ENCODE results near the gene WLS. TPM values are rescaled to one million over a fixed set of nuclear protein-coding genes. Genes with fewer than 3 reads are reported as not detected.

The WLS gene
- total RNA-seq, 1 donor = 4.7 TPM

- Histone ChIP-seq H3K9me3 (ENCODE audit: low read depth, low read length) (no peaks in the 10 kb centered on the region), H3K27me3 (ENCODE audit: insufficient read depth, low read length) (no peaks in the 10 kb centered on the region), H3K4me3 (ENCODE audit: low read length) (no peak overlapping the region), H3K4me1 (ENCODE audit: insufficient read depth, low read length) (no peaks in the 10 kb centered on the region)
These were observed 34.9 kb downstream of the WLS start for GRCh38 chr1:68197461-68197860.

GRCh38 chr1:68196676-68197075 is 35.6 kb downstream of the WLS start:
- no peak overlapping the region for H3K4me3 ChIP-seq (ENCODE audit: low read length)
- no peaks in the 10 kb centered on the region for H3K4me1 ChIP-seq (ENCODE audit: insufficient read depth, low read length)
- H3K9me3 ChIP-seq (ENCODE audit: low read depth, low read length) = no peaks in the 10 kb centered on the region
- H3K27me3 ChIP-seq (ENCODE audit: insufficient read depth, low read length) = no peaks in the 10 kb centered on the region

GRCh38 chr1:68191717-68192116 is 40.6 kb downstream of the WLS start:
- Histone ChIP-seq H3K4me3 (ENCODE audit: low read length) (no peak overlapping the region), H3K27me3 (ENCODE audit: insufficient read depth, low read length) (no peaks in the 10 kb centered on the region), H3K9me3 (ENCODE audit: low read depth, low read length) (no peaks in the 10 kb centered on the region), H3K4me1 (ENCODE audit: insufficient read depth, low read length) (no peaks in the 10 kb centered on the region)

- H3K27me3 ChIP-seq (ENCODE audit: insufficient read depth, low read length) = no peaks in the 10 kb centered on the region
These were observed 43.5 kb downstream of the WLS start for GRCh38 chr1:68188644-68189340.

GRCh38 chr1:68188060-68188538 is 44.2 kb downstream of the WLS start:
- Histone ChIP-seq H3K4me3 (ENCODE audit: low read length) (no peak overlapping the region), H3K27me3 (ENCODE audit: insufficient read depth, low read length) (no peaks in the 10 kb centered on the region), H3K4me1 (ENCODE audit: insufficient read depth, low read length) (no peaks in the 10 kb centered on the region), H3K9me3 (ENCODE audit: low read depth, low read length) (no peaks in the 10 kb centered on the region)

More at GRCh38 chr1:68188644-68189340, 43.5 kb downstream of the WLS start:
- no peaks in the 10 kb centered on the region for H3K4me1 ChIP-seq (ENCODE audit: insufficient read depth, low read length)
- H3K4me3 ChIP-seq (ENCODE audit: low read length) = no peak overlapping the region
- H3K9me3 ChIP-seq (ENCODE audit: low read depth, low read length) = no peaks in the 10 kb centered on the region

- H3K4me3 ChIP-seq (ENCODE audit: low read length) = no peak overlapping the region
- no peaks in the 10 kb centered on the region for H3K27me3 ChIP-seq (ENCODE audit: insufficient read depth, low read length)
- H3K4me1 ChIP-seq (ENCODE audit: insufficient read depth, low read length) = no peaks in the 10 kb centered on the region
- no peaks in the 10 kb centered on the region for H3K9me3 ChIP-seq (ENCODE audit: low read depth, low read length)
These were observed 46.6 kb downstream of the WLS start for GRCh38 chr1:68185743-68186142.

- Histone ChIP-seq H3K4me1 (ENCODE audit: insufficient read depth, low read length) (no peaks in the 10 kb centered on the region), H3K9me3 (ENCODE audit: low read depth, low read length) (no peaks in the 10 kb centered on the region), H3K4me3 (ENCODE audit: low read length) (no peak overlapping the region), H3K27me3 (ENCODE audit: insufficient read depth, low read length) (no peaks in the 10 kb centered on the region)
These were observed 48.4 kb downstream of the WLS start for GRCh38 chr1:68183895-68184294.

- no peaks in the 10 kb centered on the region for H3K9me3 ChIP-seq (ENCODE audit: low read depth, low read length)
- no peaks in the 10 kb centered on the region for H3K4me1 ChIP-seq (ENCODE audit: insufficient read depth, low read length)
- no peak overlapping the region for H3K4me3 ChIP-seq (ENCODE audit: low read length)
- no peaks in the 10 kb centered on the region for H3K27me3 ChIP-seq (ENCODE audit: insufficient read depth, low read length)
These were observed 51.2 kb downstream of the WLS start for GRCh38 chr1:68181165-68181556.

- Histone ChIP-seq H3K9me3 (ENCODE audit: low read depth, low read length) (no peaks in the 10 kb centered on the region), H3K4me1 (ENCODE audit: insufficient read depth, low read length) (no peaks in the 10 kb centered on the region), H3K4me3 (ENCODE audit: low read length) (no peak overlapping the region), H3K27me3 (ENCODE audit: insufficient read depth, low read length) (no peaks in the 10 kb centered on the region)
These were observed 51.7 kb downstream of the WLS start for GRCh38 chr1:68180441-68181164.

- no peaks in the 10 kb centered on the region for H3K27me3 ChIP-seq (ENCODE audit: insufficient read depth, low read length)
- H3K4me1 ChIP-seq (ENCODE audit: insufficient read depth, low read length) = no peaks in the 10 kb centered on the region
- H3K4me3 ChIP-seq (ENCODE audit: low read length) = no peak overlapping the region
- no peaks in the 10 kb centered on the region for H3K9me3 ChIP-seq (ENCODE audit: low read depth, low read length)
These were observed 53.4 kb downstream of the WLS start for GRCh38 chr1:68178821-68179490.

- Histone ChIP-seq H3K27me3 (ENCODE audit: insufficient read depth, low read length) (no peaks in the 10 kb centered on the region), H3K9me3 (ENCODE audit: low read depth, low read length) (no peaks in the 10 kb centered on the region), H3K4me1 (ENCODE audit: insufficient read depth, low read length) (no peaks in the 10 kb centered on the region), H3K4me3 (ENCODE audit: low read length) (no peak overlapping the region)
These were observed 56.5 kb downstream of the WLS start for GRCh38 chr1:68175621-68176398.

- H3K4me1 ChIP-seq (ENCODE audit: insufficient read depth, low read length) = no peaks in the 10 kb centered on the region
- H3K4me3 ChIP-seq (ENCODE audit: low read length) = no peak overlapping the region
- no peaks in the 10 kb centered on the region for H3K27me3 ChIP-seq (ENCODE audit: insufficient read depth, low read length)
- H3K9me3 ChIP-seq (ENCODE audit: low read depth, low read length) = no peaks in the 10 kb centered on the region
These were observed 57.6 kb downstream of the WLS start for GRCh38 chr1:68174738-68175113.

- Histone ChIP-seq H3K4me3 (ENCODE audit: low read length) (no peak overlapping the region), H3K9me3 (ENCODE audit: low read depth, low read length) (no peaks in the 10 kb centered on the region), H3K4me1 (ENCODE audit: insufficient read depth, low read length) (no peaks in the 10 kb centered on the region), H3K27me3 (ENCODE audit: insufficient read depth, low read length) (no peaks in the 10 kb centered on the region)
These were observed 58.2 kb downstream of the WLS start for GRCh38 chr1:68173936-68174737.

GRCh38 chr1:68173283-68173935 is 58.9 kb downstream of the WLS start:
- no peaks in the 10 kb centered on the region for H3K4me1 ChIP-seq (ENCODE audit: insufficient read depth, low read length)
- H3K27me3 ChIP-seq (ENCODE audit: insufficient read depth, low read length) = no peaks in the 10 kb centered on the region
- H3K4me3 ChIP-seq (ENCODE audit: low read length) = no peak overlapping the region
- no peaks in the 10 kb centered on the region for H3K9me3 ChIP-seq (ENCODE audit: low read depth, low read length)

Measured in mononuclear cell (primary cell).